ENCODE measurements around the gene RETREG1. TPM values are rescaled to one million over a fixed set of nuclear protein-coding genes. Genes with fewer than 3 reads are reported as not detected.

The RETREG1 gene
- total RNA-seq, 2 donors from 2014 or later, result 7.4 to 26.5 TPM

DNA sequence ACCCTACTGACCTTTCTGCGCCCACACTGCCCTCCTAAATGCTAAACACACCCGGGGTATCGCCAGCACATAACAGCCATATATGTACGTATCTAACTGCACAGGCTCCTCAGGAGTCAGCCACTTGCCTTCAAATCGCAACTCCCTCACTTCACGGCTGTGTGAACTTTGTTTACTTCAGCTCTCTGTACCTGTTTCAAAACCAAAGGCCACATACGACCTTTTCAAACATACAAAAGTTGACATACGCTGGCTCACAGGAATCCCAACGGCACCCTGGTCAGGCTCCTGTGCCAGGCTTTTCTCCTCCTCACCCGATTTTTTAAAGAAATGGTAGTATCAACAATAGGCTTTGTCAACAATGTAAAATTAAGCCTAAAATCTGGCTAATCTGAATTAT is 112.2 kb downstream of the RETREG1 start:
- peak overlapping the region in 1 of 2 donors; percentile 29 for H3K27ac Mint-ChIP-seq
- peaks cover 30 to 31% of the 10 kb centered on the region in 2 donors for H3K36me3 Mint-ChIP-seq
- H3K9me3 Mint-ChIP-seq, result peaks cover 0 to 9% of the 10 kb centered on the region in 2 donors
- DNase-seq (ENCODE audit: low spot score in 2 of 2), result no peak
- no peak for ATAC-seq

DNA sequence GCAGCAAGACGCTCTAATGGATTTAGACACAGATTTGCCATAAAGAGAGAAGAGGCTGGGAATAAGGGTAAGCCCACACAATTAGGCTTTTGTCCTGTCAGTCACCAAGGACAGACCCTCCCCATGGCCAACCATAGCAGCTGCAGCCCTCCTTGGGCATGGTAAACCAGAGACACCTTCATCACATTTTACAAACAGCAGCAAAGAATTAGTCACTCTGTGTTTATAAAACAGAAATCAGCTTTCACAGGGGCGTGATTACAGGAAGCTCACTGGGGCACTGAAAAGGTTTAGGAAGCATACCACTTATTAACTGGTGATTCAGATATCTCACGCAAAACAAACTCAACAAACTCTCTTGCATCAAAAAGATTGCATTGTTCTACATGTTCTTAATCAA is 113.9 kb downstream of the RETREG1 start:
- H3K36me3 Mint-ChIP-seq, result peaks cover 37 to 40% of the 10 kb centered on the region in 2 donors
- no peak overlapping the region for H3K27ac Mint-ChIP-seq
- H3K9me3 Mint-ChIP-seq, result peaks cover 0 to 17% of the 10 kb centered on the region in 2 donors
- no peak for ATAC-seq
- DNase-seq (ENCODE audit: low spot score in 2 of 2), result no peak

GRCh38 chr5:16500024-16500423 is 116.8 kb downstream of the RETREG1 start:
- Mint-ChIP-seq H3K27ac (no peak overlapping the region), H3K36me3 (peaks cover 47 to 48% of the 10 kb centered on the region in 2 donors), H3K9me3 (peaks cover 0 to 25% of the 10 kb centered on the region in 2 donors)
- ATAC-seq, result no peak
- DNase-seq (ENCODE audit: low spot score in 2 of 2), result no peak

DNA sequence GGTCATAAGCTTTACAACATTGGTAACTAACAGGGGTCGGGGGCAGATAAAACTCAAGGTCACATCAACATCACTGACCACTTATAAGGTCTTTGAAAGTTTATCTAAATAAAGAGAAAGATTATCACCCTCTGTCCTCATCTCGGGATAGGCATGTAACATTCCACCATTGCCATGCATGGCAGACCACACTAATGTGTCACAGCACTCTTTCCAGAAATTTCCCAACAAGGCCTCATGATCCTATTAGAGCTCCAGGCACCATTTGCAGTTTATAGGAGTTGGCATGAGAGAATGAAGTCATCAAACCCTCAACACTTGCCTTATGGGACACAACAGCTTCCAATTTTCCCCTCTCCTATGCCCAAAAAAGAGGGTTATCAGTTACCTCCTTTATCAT is 119.3 kb downstream of the RETREG1 start:
- H3K9me3 Mint-ChIP-seq, result peaks cover 0 to 35% of the 10 kb centered on the region in 2 donors
- no peak overlapping the region for H3K27ac Mint-ChIP-seq
- DNase-seq (ENCODE audit: low spot score in 2 of 2), result no peak
- ATAC-seq, result no peak
- H3K36me3 Mint-ChIP-seq, result peaks cover 45 to 46% of the 10 kb centered on the region in 2 donors

GRCh38 chr5:16493261-16493660 is 123.5 kb downstream of the RETREG1 start:
- Mint-ChIP-seq H3K27ac (peak overlapping the region in 1 of 2 donors; percentile 1), H3K9me3 (peaks cover 0 to 21% of the 10 kb centered on the region in 2 donors), H3K36me3 (peaks cover 28 to 32% of the 10 kb centered on the region in 2 donors)
- no peak for ATAC-seq
- no peak for DNase-seq (ENCODE audit: low spot score in 2 of 2)

DNA sequence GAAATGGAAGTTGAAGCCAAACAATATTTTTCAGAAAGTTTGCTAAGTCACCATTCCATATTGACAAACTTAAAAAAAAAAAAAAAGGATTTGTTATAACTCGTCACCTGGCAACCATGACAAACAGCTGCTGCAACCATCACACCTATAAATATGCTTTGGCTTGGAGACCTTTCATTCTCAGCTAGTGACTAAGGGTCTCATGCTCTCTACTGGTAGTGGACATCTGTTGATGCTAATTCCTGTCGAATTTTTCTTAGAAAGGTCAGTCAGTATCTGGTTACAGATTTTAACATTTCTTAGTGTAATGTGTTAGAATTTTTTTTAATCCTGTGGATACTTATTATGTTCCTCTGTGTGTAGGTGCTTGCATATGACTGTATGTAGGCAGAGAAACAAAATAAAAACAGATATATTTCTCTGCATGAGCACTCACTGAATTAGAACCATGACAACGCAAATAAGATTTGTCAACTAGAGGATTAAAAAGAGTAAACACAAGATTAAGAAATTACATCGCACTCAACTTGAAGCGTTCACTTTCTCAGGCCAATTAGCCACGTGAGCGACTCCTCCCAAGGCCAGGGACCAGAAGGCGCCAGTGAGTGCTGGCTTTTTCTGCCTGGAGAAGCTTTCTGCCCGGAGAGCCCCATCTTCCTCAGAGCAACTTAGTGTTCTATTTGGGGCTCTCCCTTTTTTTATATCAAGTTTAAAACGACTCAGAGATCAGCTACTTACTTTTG is 124.2 kb downstream of the RETREG1 start:
- Mint-ChIP-seq H3K9me3 (peaks cover 0 to 15% of the 10 kb centered on the region in 2 donors), H3K27ac (no peak overlapping the region), H3K36me3 (peaks cover 22 to 25% of the 10 kb centered on the region in 2 donors)
- DNase-seq (ENCODE audit: low spot score in 2 of 2) (no peak), ATAC-seq (peak; percentile 40 to 49)

- no peak for ATAC-seq
- no peak for DNase-seq (ENCODE audit: low spot score in 2 of 2)
- H3K9me3 Mint-ChIP-seq, result peaks cover 0 to 10% of the 10 kb centered on the region in 2 donors
- H3K36me3 Mint-ChIP-seq, result peaks cover 11 to 14% of the 10 kb centered on the region in 2 donors
- peak overlapping the region; percentile 19 to 22 for H3K27ac Mint-ChIP-seq
Observed at GRCh38 chr5:16490911-16491310, 125.9 kb downstream of the RETREG1 start.

DNA sequence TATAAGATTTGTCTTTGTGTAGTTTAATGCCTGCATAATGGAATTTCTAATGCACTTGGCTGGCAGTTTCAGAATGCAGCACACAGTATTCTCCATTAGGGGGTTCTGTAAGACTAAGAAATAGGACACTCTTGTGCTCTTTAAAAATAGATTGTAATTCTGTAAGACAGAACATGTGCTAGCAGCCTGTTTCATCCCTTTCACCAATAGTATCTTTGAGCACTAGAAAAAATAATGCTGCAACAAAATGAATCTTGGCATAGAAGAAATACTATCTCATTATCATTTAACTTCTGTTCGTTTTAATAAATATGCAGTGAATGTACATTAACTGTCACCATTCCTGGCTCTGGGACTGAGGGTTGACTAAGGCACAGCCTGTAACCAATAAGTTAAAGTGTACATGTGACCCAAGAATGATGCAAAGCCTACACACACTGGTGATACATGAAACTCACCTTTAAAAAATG is 127.4 kb downstream of the RETREG1 start:
- Mint-ChIP-seq H3K27ac (no peak overlapping the region), H3K36me3 (peaks cover under 1 to 2% of the 10 kb centered on the region in 2 donors), H3K9me3 (peaks cover 0 to 3% of the 10 kb centered on the region in 2 donors)
- DNase-seq (ENCODE audit: low spot score in 2 of 2), result no peak
- peak; percentile 59 to 70 for ATAC-seq

DNA sequence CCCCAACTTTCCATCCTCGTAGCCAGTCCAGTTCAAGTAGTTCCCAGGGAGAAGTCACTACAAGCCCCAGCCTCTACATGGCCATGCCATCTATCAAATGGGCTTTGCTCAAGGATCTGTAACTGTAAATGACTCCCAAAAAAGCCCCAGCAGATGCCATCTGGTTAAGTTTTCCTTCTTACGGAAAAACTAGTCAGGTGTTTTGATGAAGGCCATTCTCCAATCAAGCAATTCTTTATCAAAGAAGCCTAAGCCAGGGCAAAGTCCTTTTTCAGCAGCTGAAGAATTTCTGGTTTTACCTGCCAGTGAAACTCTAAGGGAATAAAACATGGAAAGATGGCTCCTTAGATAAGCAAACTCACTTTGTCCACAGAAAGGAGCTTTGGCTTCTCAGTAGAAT is 129.3 kb downstream of the RETREG1 start:
- ATAC-seq, result no peak
- Mint-ChIP-seq H3K27ac (peak overlapping the region in 1 of 2 donors; percentile 41), H3K36me3 (no peaks in the 10 kb centered on the region), H3K9me3 (no peaks in the 10 kb centered on the region)
- DNase-seq (ENCODE audit: low spot score in 2 of 2), result no peak

- H3K9me3 Mint-ChIP-seq, result no peaks in the 10 kb centered on the region
- peak in 1 of 2 donors; percentile 71 for ATAC-seq
- H3K27ac Mint-ChIP-seq, result no peak overlapping the region
- H3K36me3 Mint-ChIP-seq, result no peaks in the 10 kb centered on the region
- DNase-seq (ENCODE audit: low spot score in 2 of 2), result no peak
Observed at GRCh38 chr5:16486711-16487111, 130.1 kb downstream of the RETREG1 start.

DNA sequence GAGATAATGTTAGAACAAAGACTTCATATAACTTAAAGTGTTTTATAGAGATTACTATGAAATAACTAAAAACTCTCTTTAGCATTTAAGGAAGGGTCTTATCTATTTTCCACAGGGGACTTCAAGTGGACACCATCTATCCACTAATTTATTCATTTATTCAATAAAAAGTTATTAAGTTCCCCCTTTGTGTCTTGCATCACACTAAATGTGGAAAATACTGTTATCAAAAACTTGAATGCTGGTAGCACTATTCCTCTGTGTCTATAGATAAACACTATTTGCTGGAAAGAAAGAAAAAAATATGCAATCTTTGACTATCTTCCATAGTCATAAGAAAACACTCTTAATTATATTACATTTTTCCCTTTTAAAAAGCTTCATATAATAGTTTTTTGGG is 131.1 kb downstream of the RETREG1 start:
- DNase-seq (ENCODE audit: low spot score in 2 of 2) (no peak), ATAC-seq (no peak)
- no peaks in the 10 kb centered on the region for H3K9me3 Mint-ChIP-seq
- no peak overlapping the region for H3K27ac Mint-ChIP-seq
- peaks cover 0 to 7% of the 10 kb centered on the region in 2 donors for H3K36me3 Mint-ChIP-seq

- DNase-seq (ENCODE audit: low spot score in 2 of 2), result no peak
- peaks cover 0 to 8% of the 10 kb centered on the region in 2 donors for H3K36me3 Mint-ChIP-seq
- H3K27ac Mint-ChIP-seq, result no peak overlapping the region
- no peaks in the 10 kb centered on the region for H3K9me3 Mint-ChIP-seq
- ATAC-seq, result no peak
Observed at GRCh38 chr5:16484081-16484480, 132.7 kb downstream of the RETREG1 start.

- peaks cover 0 to 8% of the 10 kb centered on the region in 2 donors for H3K36me3 Mint-ChIP-seq
- H3K9me3 Mint-ChIP-seq, result no peaks in the 10 kb centered on the region
- no peak for DNase-seq (ENCODE audit: low spot score in 2 of 2)
- no peak for ATAC-seq
- peak overlapping the region in 1 of 2 donors; percentile 19 for H3K27ac Mint-ChIP-seq
Observed at GRCh38 chr5:16483361-16483760, 133.4 kb downstream of the RETREG1 start.

DNA sequence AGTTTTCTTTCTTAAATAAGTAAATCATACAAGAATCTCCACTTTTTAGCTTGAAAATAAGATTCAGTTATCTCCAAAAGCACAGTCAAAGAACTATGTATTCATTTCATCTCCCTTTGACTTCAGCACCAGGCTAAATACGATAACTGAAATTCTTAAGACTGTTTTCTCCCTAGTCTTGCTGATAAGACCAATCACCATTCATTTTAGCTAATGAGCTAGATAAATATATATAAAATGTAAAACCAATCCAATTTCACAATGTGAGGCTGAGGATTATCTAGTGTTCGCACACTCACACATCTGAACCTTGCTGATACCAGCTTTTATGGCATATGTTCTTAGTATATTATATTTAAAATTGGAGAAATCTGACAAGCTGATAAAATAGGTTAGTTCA is 133.9 kb downstream of the RETREG1 start:
- Mint-ChIP-seq H3K36me3 (peaks cover 0 to 8% of the 10 kb centered on the region in 2 donors), H3K27ac (no peak overlapping the region), H3K9me3 (no peaks in the 10 kb centered on the region)
- no peak for DNase-seq (ENCODE audit: low spot score in 2 of 2)
- ATAC-seq, result no peak

- no peak overlapping the region for H3K27ac Mint-ChIP-seq
- H3K36me3 Mint-ChIP-seq, result peaks cover 0 to 14% of the 10 kb centered on the region in 2 donors
- peaks cover 0 to 4% of the 10 kb centered on the region in 2 donors for H3K9me3 Mint-ChIP-seq
- ATAC-seq, result no peak
- no peak for DNase-seq (ENCODE audit: low spot score in 2 of 2)
Observed at GRCh38 chr5:16480821-16481538, 135.8 kb downstream of the RETREG1 start.

DNA sequence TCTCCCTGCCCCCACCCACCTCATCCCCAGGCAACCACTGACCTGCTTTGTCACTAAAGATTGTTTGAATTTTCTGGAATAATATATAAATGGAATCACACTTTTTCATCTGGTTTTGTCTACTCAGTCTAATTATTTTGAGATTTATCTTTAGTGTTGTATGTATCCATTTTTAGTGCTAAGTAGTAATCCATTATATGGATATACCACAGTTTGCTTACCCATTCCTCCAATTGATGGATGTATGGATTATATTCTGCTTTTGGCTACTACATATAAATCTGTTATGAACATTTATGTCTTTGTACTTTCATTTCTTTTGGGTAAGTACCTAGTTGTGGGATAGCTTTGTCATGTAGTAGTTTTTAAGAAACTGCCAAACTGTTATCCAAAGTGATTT is 136.7 kb downstream of the RETREG1 start:
- Mint-ChIP-seq H3K27ac (no peak overlapping the region), H3K36me3 (peaks cover 0 to 16% of the 10 kb centered on the region in 2 donors), H3K9me3 (peaks cover 0 to 5% of the 10 kb centered on the region in 2 donors)
- ATAC-seq (no peak), DNase-seq (ENCODE audit: low spot score in 2 of 2) (no peak)

- H3K9me3 Mint-ChIP-seq, result peaks cover 0 to 5% of the 10 kb centered on the region in 2 donors
- ATAC-seq (no peak), DNase-seq (ENCODE audit: low spot score in 2 of 2) (no peak)
- H3K27ac Mint-ChIP-seq, result no peak overlapping the region
- peaks cover 0 to 16% of the 10 kb centered on the region in 2 donors for H3K36me3 Mint-ChIP-seq
Observed at GRCh38 chr5:16477541-16477940, 139.3 kb downstream of the RETREG1 start.
